Neuronal stem cell (in vitro differentiated cells): ENCODE data around the gene MGRN1.

Source experiments
- DNase-seq: peaks from one replicate; pipeline ENCODE4 v3.0.0-alpha.2; 2013; ENCODE audit warnings: low spot score
- H2AFZ ChIP-seq: one replicate; pipeline ENCODE4 v1.6.1; 2013; ENCODE audit warnings: mild to moderate bottlenecking, low read length, inconsistent platforms
- H2AK5ac ChIP-seq: 2 replicates; pipeline ENCODE4 v1.6.1; 2013; ENCODE audit warnings: low read depth, mild to moderate bottlenecking, inconsistent platforms, low read length, moderate library complexity, mixed read lengths
- H2BK120ac ChIP-seq: 2 replicates; pipeline ENCODE4 v1.6.1; 2013; ENCODE audit warnings: low read depth, mild to moderate bottlenecking, inconsistent platforms, low read length, moderate library complexity, mixed read lengths
- H2BK12ac ChIP-seq: one replicate; pipeline ENCODE4 v1.6.1; 2013; ENCODE audit warnings: low read length, inconsistent platforms
- H2BK15ac ChIP-seq: 2 replicates; pipeline ENCODE4 v1.6.1; 2013; ENCODE audit warnings: mild to moderate bottlenecking, low read length, inconsistent platforms, mixed read lengths
- H2BK5ac ChIP-seq: one replicate; pipeline ENCODE4 v1.6.1; 2013; ENCODE audit warnings: inconsistent platforms, mild to moderate bottlenecking, low read length, moderate library complexity
- H3K14ac ChIP-seq: one replicate; pipeline ENCODE4 v1.6.1; 2013; ENCODE audit warnings: low read length, inconsistent platforms
- H3K18ac ChIP-seq: 2 replicates; pipeline ENCODE4 v1.6.1; 2013; ENCODE audit warnings: low read length, inconsistent platforms
- H3K23ac ChIP-seq: 2 replicates; pipeline ENCODE4 v1.6.1; 2013; ENCODE audit warnings: low read depth, mild to moderate bottlenecking, mixed read lengths, low read length, inconsistent platforms; ENCODE audit not compliant: poor library complexity
- H3K27ac ChIP-seq: replicated peaks from 3 replicates; pipeline ENCODE4 v1.5.1; 2013; ENCODE audit warnings: low read length, inconsistent platforms
- H3K27me3 ChIP-seq, 3 experiments: 2 replicates each; pipeline ENCODE4 v1.6.1; 2013; ENCODE audit warnings: low read length in 3 of 3, mild to moderate bottlenecking in 2 of 3, inconsistent platforms in 1 of 3, low read depth in 1 of 3, mixed read lengths in 1 of 3, moderate library complexity in 1 of 3; ENCODE audit not compliant: control insufficient read depth in 3 of 3, insufficient read depth in 3 of 3
- H3K36me3 ChIP-seq, 2 donors: replicated peaks in 1 of 2; 2 replicates each; pipeline ENCODE4 v1.6.1; 2013; ENCODE audit warnings: low read length in 2 of 2; ENCODE audit not compliant: control insufficient read depth in 2 of 2, insufficient read depth in 2 of 2
- H3K4ac ChIP-seq: 2 replicates; pipeline ENCODE4 v1.6.1; 2013; ENCODE audit warnings: inconsistent platforms, mild to moderate bottlenecking, low read length, moderate library complexity
- H3K4me1 ChIP-seq, 2 donors: 1 replicate in 1 of 2; 2 replicates in 1 of 2; pipeline ENCODE4 v1.6.1; 2013; ENCODE audit warnings: low read length in 2 of 2, low read depth in 1 of 2; ENCODE audit not compliant: control insufficient read depth in 2 of 2, insufficient read depth in 1 of 2
- H3K4me2 ChIP-seq: one replicate; pipeline ENCODE4 v1.6.1; 2013; ENCODE audit warnings: mild to moderate bottlenecking, low read length, inconsistent platforms; ENCODE audit not compliant: insufficient read depth, poor library complexity, severe bottlenecking
- H3K4me3 ChIP-seq, 2 donors: 2 replicates each; pipeline ENCODE4 v1.5.1; 2013; ENCODE audit warnings: low read length in 2 of 2, mild to moderate bottlenecking in 2 of 2, inconsistent platforms in 1 of 2, moderate library complexity in 1 of 2
- H3K79me1 ChIP-seq: one replicate; pipeline ENCODE4 v1.6.1; 2013; ENCODE audit warnings: low read depth, mild to moderate bottlenecking, inconsistent platforms, low read length, moderate library complexity
- H3K9ac ChIP-seq: one replicate; pipeline ENCODE4 v1.6.1; 2013; ENCODE audit warnings: mild to moderate bottlenecking, low read depth, low read length, inconsistent platforms; ENCODE audit not compliant: poor library complexity
- H3K9me3 ChIP-seq, 2 donors: replicated peaks in 1 of 2; 2 replicates each; pipeline versions ENCODE3 to v1.6.1; 2013; ENCODE audit warnings: low read length in 2 of 2, mild to moderate bottlenecking in 2 of 2, inconsistent platforms in 1 of 2, low read depth in 1 of 2, mixed read lengths in 1 of 2, moderate library complexity in 1 of 2; ENCODE audit not compliant: control insufficient read depth in 2 of 2, insufficient read depth in 1 of 2
- H4K8ac ChIP-seq: one replicate; pipeline ENCODE4 v1.6.1; 2013; ENCODE audit warnings: low read depth, mild to moderate bottlenecking, inconsistent platforms, low read length, moderate library complexity
- H4K91ac ChIP-seq: one replicate; pipeline ENCODE4 v1.6.1; 2013; ENCODE audit warnings: low read length, low read depth, mild to moderate bottlenecking, inconsistent platforms; ENCODE audit not compliant: poor library complexity
- WGBS, 2 donors: extraction: QIAGEN DNeasy Blood & Tissue Kit; methylation state at CpG; one replicate each; pipeline ENCODE4 v1.1.7; 2013; ENCODE audit warnings: missing lambda C conversion rate in 2 of 2, mixed read lengths in 1 of 2; ENCODE audit not compliant: insufficient read length in 2 of 2, insufficient replicate concordance in 1 of 2; ENCODE audit errors: extremely low coverage in 2 of 2; 5-methylcytosine and 5-hydroxymethylcytosine counted together

The MGRN1 gene

GRCh38 chr16:4599545-4599944 lies 25.1 kb upstream of the MGRN1 start:
- peaks cover 15% of the 10 kb centered on the region in 2 donors for H3K4me1 ChIP-seq
- H3K14ac ChIP-seq = no peak overlapping the region
- no peaks in the 10 kb centered on the region for H3K36me3 ChIP-seq
- no peak overlapping the region for H2BK120ac ChIP-seq
- H4K8ac ChIP-seq = no peak overlapping the region
- DNase-seq = no peak
- no peak overlapping the region for H2AFZ ChIP-seq
- H2BK12ac ChIP-seq = no peak overlapping the region
- no peak overlapping the region for H3K4ac ChIP-seq
- H3K9ac ChIP-seq = no peak overlapping the region
- WGBS, 2 donors = no CpG with 5 or more reads among the region's 8 CpGs
- H3K27me3 ChIP-seq = no peaks in the 10 kb centered on the region
- H2BK5ac ChIP-seq = no peak overlapping the region
- no peak overlapping the region for H3K23ac ChIP-seq
- no peak overlapping the region for H4K91ac ChIP-seq
- H3K27ac ChIP-seq = no peak overlapping the region
- no peak overlapping the region for H2AK5ac ChIP-seq
- H3K9me3 ChIP-seq = no peaks in the 10 kb centered on the region
- H3K18ac ChIP-seq = peak overlapping the region; percentile 65
- peak overlapping the region; percentile 56 for H2BK15ac ChIP-seq
- H3K79me1 ChIP-seq = no peaks in the 10 kb centered on the region
- H3K4me2 ChIP-seq = no peak overlapping the region
- H3K4me3 ChIP-seq = no peak overlapping the region

- no peak overlapping the region for H3K14ac ChIP-seq
- H3K4me3 ChIP-seq = no peak overlapping the region
- H3K4me2 ChIP-seq = no peak overlapping the region
- WGBS, 2 donors = no CpG with 5 or more reads among the region's 18 CpGs
- H3K9ac ChIP-seq = no peak overlapping the region
- no peak overlapping the region for H4K8ac ChIP-seq
- no peak overlapping the region for H2AK5ac ChIP-seq
- no peaks in the 10 kb centered on the region for H3K79me1 ChIP-seq
- DNase-seq = no peak
- H3K27ac ChIP-seq = no peak overlapping the region
- H3K23ac ChIP-seq = no peak overlapping the region
- H3K27me3 ChIP-seq = no peaks in the 10 kb centered on the region
- no peaks in the 10 kb centered on the region for H3K36me3 ChIP-seq
- H2BK120ac ChIP-seq = no peak overlapping the region
- peak overlapping the region; percentile 72 for H3K18ac ChIP-seq
- H4K91ac ChIP-seq = no peak overlapping the region
- no peak overlapping the region for H2BK12ac ChIP-seq
- no peak overlapping the region for H3K4ac ChIP-seq
- peak overlapping the region; percentile 87 for H2AFZ ChIP-seq
- H2BK15ac ChIP-seq = peak overlapping the region; percentile 47
- peaks cover 15% of the 10 kb centered on the region in 2 donors for H3K4me1 ChIP-seq
- H2BK5ac ChIP-seq = no peak overlapping the region
- H3K9me3 ChIP-seq = no peaks in the 10 kb centered on the region
Measured at GRCh38 chr16:4601036-4601863, 23.4 kb upstream of the MGRN1 start.

GRCh38 chr16:4601864-4602186 lies 22.8 kb upstream of the MGRN1 start:
- Histone ChIP-seq H3K9ac (no peak overlapping the region), H2BK12ac (no peak overlapping the region), H4K91ac (no peak overlapping the region), H3K36me3 (no peaks in the 10 kb centered on the region), H3K4ac (no peak overlapping the region), H3K4me1 (peaks cover 15% of the 10 kb centered on the region in 2 donors), H2BK15ac (peak overlapping the region; percentile 47), H3K9me3 (no peaks in the 10 kb centered on the region), H3K18ac (peak overlapping the region; percentile 72), H2AK5ac (no peak overlapping the region), H3K27me3 (no peaks in the 10 kb centered on the region), H3K79me1 (no peaks in the 10 kb centered on the region), H4K8ac (no peak overlapping the region), H3K27ac (no peak overlapping the region), H3K14ac (no peak overlapping the region), H3K4me2 (no peak overlapping the region), H2AFZ (peak overlapping the region; percentile 87), H3K23ac (no peak overlapping the region), H3K4me3 (no peak overlapping the region), H2BK120ac (no peak overlapping the region), H2BK5ac (no peak overlapping the region)
- WGBS, 2 donors = no CpG with 5 or more reads among the region's 6 CpGs
- DNase-seq = no peak

GRCh38 chr16:4602331-4602730 lies 22.3 kb upstream of the MGRN1 start:
- no peak for DNase-seq

More at GRCh38 chr16:4602331-4602730, 22.3 kb upstream of the MGRN1 start:
- peak overlapping the region; percentile 70 for H3K18ac ChIP-seq
- H3K9me3 ChIP-seq = no peaks in the 10 kb centered on the region
- peaks cover 0 to 1% of the 10 kb centered on the region in 2 donors for H3K36me3 ChIP-seq
- WGBS, 2 donors = no CpG with 5 or more reads among the region's 8 CpGs
- H2AK5ac ChIP-seq = peak overlapping the region; percentile 90
- peak overlapping the region; percentile 53 for H2BK5ac ChIP-seq
- H3K23ac ChIP-seq = peak overlapping the region; percentile 65
- peak overlapping the region; percentile 44 for H3K9ac ChIP-seq
- H3K4me2 ChIP-seq = no peak overlapping the region
- H2BK12ac ChIP-seq = peak overlapping the region; percentile 16
- no peaks in the 10 kb centered on the region for H3K79me1 ChIP-seq
- no peak overlapping the region for H3K4me3 ChIP-seq
- H2BK120ac ChIP-seq = no peak overlapping the region
- H3K27ac ChIP-seq = no peak overlapping the region
- H2BK15ac ChIP-seq = no peak overlapping the region
- no peak overlapping the region for H4K8ac ChIP-seq
- peak overlapping the region; percentile 76 for H3K4ac ChIP-seq
- H3K4me1 ChIP-seq = peaks cover 15% of the 10 kb centered on the region in 2 donors
- no peak overlapping the region for H4K91ac ChIP-seq
- H3K14ac ChIP-seq = peak overlapping the region; percentile 56
- no peaks in the 10 kb centered on the region for H3K27me3 ChIP-seq
- H2AFZ ChIP-seq = peak overlapping the region; percentile 87
